HG02981 (cell line): ENCODE results near the gene TAF11.
"Not testable (repeated sequence)": the region's sequence is repeated elsewhere in the genome, so short reads cannot be mapped to it uniquely, and the experiment has no call there.

Source experiments
- ATAC-seq: cut with Tn5 transposase; IDR thresholded peaks from one replicate; pipeline ENCODE4 v1.9.1; 2021; ENCODE audit warnings: mild to moderate bottlenecking, moderate library complexity; ENCODE audit not compliant: unreplicated experiment

The TAF11 gene

GRCh38 chr6:34867484-34867883 lies 20.4 kb downstream of the TAF11 start:
- no peak for ATAC-seq

- ATAC-seq: no peak
These were observed 21.3 kb downstream of the TAF11 start for GRCh38 chr6:34866509-34866908.

DNA sequence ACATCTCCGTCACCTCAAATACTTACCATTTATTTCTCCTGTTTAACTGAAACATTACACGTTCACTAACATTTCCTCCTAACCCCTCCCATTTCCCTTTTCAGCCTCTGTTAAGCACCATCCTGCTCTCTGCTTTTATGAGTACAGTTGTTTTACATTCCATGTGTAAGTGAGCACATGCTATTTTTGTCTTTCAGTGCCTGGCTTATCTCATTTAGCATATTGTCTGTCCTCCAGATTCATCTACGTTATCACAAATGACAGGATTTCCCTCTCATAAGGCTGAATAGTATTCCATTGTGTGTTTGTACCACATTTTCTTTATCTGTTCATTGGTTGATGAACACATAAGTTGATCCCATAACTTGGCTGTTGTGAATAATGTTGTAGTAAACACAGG lies 22.7 kb downstream of the TAF11 start:
- ATAC-seq: no peak

- no peak for ATAC-seq
These were observed 23.8 kb downstream of the TAF11 start for GRCh38 chr6:34864007-34864406.

- no peak for ATAC-seq
These were observed 27.1 kb downstream of the TAF11 start for GRCh38 chr6:34860776-34861175.

GRCh38 chr6:34859951-34860350 lies 27.9 kb downstream of the TAF11 start:
- ATAC-seq: no peak

DNA sequence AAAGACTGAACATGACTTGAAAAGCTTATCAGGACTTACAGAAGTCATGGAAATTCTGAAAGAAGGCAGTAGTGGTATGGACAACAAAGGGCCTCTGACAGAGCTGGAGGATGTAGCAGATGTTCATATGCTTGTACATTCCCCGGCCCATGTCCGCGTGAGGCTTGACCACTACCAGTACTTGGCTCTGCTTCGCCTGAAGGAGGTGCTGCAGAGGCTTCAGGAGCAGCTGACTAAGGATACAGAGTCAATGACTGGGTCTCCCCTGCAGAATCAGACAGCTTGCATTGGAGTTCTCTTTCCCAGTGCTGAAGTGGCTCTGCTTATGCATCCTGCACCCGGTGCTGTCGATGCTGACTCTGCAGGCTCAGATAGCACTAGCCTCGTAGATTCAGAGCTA lies 29.2 kb downstream of the TAF11 start:
- no peak for ATAC-seq

DNA sequence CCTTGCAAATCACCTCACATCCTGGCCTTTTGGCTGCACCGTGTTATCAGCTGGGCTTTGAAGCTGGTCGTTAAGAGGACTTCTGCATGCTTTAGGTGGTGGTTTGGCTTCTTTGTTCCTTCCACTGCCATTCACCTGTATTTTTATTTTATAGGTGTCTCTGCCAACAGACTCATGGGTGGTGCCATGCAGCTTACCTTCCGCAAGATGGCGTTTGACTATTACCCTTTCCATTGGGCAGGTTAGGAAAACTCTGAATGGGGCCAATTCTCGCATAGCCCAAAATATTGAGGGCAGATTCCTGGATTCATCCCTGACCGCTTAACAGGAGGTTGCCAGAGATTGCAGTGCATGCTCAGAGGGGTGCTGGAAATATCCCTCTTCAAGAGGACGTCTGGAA lies 32.4 kb downstream of the TAF11 start:
- no peak for ATAC-seq

GRCh38 chr6:34852406-34853085 lies 35.3 kb downstream of the TAF11 start:
- no peak for ATAC-seq

GRCh38 chr6:34851361-34851760 lies 36.5 kb downstream of the TAF11 start:
- no peak for ATAC-seq

DNA sequence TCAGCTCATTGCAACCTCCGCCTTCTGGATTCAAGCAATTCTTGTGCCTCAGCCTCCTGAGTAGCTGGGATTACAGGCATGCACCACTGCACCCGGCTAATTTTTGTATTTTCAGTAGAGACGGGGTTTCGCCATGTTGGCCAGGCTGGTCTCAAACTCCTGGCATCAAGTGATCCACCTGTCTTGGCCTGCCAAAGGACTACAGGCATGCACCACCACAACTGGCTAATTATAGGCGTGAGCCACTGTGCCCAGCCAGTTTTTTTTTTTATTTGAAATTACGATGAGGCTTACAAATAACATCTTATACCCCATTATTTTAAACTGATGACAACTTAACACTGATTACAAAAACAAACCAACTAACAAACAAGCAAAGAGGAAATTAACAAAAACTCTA lies 38.8 kb downstream of the TAF11 start:
- ATAC-seq: not testable (repeated sequence)

- no peak for ATAC-seq
These were observed 48.0 kb downstream of the TAF11 start for GRCh38 chr6:34839666-34840352.

DNA sequence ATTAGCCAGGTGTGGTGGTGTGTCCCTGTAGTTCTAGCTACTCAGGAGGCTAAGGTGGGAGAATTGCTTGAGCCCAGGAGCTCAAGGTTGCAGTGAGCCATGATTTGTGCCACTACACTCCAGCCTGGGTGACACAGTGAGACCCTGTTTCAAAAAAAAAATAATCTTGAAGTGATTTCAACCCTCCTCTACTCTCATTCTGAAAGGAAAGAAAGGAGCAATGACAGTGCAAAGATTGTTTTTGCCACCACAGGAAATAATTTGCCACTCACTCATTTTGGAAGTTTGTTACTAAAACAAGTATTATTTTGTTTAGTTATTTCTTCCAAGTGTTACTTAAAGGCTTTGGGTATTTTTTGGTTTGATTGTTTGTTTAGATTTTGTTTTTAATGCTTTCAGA lies 50.3 kb downstream of the TAF11 start:
- no peak for ATAC-seq

- no peak for ATAC-seq
These were observed 51.4 kb downstream of the TAF11 start for GRCh38 chr6:34836451-34836850.

DNA sequence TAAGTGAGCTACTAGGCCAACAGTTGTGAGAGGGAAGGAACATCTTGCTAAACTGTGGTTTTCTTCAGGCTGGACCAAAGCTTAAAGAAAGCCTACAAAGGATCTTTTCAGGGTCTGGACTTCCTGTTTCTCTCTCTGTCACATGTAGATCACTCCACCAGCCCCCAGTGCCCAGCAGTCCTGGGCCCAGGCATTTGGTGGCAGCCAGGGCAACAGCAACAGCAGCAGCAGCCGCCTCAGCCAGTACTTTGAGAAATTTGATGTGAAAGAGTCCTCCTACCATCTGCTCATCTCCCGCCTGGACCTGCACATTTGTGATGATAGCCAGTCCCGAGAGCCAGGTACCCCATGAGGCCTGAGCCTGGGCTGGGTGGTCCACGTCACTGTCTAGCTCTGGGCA lies 51.8 kb downstream of the TAF11 start:
- ATAC-seq: no peak

- no peak for ATAC-seq
These were observed 52.9 kb downstream of the TAF11 start for GRCh38 chr6:34834789-34835518.

GRCh38 chr6:34832942-34833341 lies 54.9 kb downstream of the TAF11 start:
- ATAC-seq: no peak

- no peak for ATAC-seq
These were observed 58.7 kb downstream of the TAF11 start for GRCh38 chr6:34829137-34829536.
